Renal cortex interstitium (tissue), 11 donors: Measurements from ENCODE around the gene EIF2A. TPM values are rescaled to one million over a fixed set of nuclear protein-coding genes. Genes with fewer than 3 reads are reported as not detected.

Experiments
- DNase-seq, 11 donors: peaks; one replicate each; pipeline ENCODE4 v3.0.0-alpha.2; 2013; ENCODE audit warnings: low read depth in 9 of 11, low spot score in 4 of 11; ENCODE audit errors: extremely low read depth in 1 of 11
- polyA plus RNA-seq, 3 donors: library from polyadenylated mRNA; unstranded; fragments of 120-200 nt; gene quantifications; one replicate each; pipeline ENCODE4 v1.2.1, GENCODE V29; 2013; ENCODE audit not compliant: insufficient read length in 3 of 3

Gene EIF2A
- polyA plus RNA-seq, 3 donors, result 133 to 189 (median 185) TPM

- peak in 2 of 11 donors; percentile 17 to 31 for DNase-seq
Observed at GRCh38 chr3:150528354-150528797, 18.2 kb upstream of the EIF2A start.

- no peak for DNase-seq
Observed at GRCh38 chr3:150531775-150532174, 14.8 kb upstream of the EIF2A start.

DNA sequence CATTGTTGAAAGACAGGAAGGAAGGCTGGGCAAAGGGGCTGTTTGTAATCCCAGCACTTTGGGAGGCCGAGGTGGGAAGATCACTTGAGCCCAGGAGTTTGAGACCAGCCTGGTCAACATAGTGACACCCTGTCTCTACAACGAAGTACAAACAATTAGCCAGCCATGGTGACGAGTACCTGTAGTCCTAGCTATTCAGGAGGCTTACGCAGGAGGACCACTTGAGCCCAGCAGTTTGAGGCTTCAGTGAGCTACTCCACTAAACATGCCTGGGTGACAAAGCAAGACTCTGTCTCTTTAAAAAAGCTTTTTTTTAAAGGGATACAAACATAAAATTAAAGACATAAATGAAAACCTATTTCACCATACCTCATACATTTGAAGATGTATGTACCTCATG, 11.4 kb upstream of the EIF2A start:
- DNase-seq, result no peak

DNA sequence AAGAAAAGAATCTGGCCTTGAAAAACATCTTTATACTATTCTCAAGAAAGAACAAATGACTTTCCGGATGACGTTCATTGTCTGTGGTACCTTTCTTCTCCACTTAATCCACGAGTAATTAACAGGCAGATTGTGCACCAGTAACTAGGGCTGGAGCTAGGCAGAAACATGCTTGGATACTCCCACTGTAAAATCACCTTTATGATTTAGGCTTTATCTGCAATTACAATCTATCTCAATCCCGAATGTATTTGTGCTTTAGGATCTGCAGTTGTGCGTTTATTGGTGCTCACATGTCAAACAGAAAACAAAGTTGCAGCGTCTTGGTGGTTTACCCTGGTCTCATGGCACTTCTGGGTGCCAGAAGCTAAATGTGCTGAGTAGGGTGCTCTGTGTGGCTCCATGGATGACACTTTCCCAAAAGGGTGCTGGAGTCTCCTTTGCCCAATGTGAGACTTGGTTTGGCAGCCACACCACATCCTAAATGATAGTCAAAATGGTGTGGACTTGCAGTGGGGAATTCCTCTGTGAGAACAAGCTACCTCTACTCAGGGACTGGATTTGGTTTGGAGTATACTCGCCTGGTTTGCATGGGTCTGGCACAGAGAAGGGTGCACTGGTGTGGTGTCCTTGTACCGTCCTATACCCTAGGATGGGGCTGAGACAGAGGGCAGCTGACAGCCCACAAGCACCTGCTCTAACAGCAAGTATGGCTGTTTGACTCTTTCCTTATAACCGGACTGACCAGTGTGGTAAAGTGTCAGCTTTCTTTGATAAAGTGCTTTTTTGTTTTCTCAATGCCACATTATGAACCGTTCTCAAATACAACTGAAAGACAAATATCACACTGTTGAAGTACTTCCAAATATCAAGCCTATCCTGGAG, 8.0 kb upstream of the EIF2A start:
- DNase-seq, result no peak

DNA sequence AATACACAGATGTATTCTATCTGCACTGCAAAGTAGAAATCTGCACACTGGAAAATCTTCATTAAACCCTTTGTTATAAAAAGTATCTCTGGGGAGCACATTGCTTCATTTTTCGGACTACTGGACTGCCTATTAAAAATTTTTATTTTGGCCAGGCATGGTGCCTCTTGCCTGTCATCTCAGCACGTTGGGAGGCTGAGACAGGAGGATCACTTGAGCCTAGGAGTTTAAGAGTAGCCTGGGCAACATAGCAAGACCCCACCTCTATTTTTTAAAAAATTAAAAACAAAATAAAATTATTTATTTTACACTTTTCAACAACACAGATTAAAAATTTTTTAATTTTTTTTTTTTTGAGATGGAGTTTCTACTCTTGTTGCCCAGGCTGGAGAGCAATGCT, 6.3 kb upstream of the EIF2A start:
- no peak for DNase-seq

- no peak for DNase-seq
Observed at GRCh38 chr3:150540991-150541390, 5.6 kb upstream of the EIF2A start.

- no peak for DNase-seq
Observed at GRCh38 chr3:150543128-150543527, 3.5 kb upstream of the EIF2A start.

GRCh38 chr3:150543531-150543930, 3.1 kb upstream of the EIF2A start:
- no peak for DNase-seq

DNA sequence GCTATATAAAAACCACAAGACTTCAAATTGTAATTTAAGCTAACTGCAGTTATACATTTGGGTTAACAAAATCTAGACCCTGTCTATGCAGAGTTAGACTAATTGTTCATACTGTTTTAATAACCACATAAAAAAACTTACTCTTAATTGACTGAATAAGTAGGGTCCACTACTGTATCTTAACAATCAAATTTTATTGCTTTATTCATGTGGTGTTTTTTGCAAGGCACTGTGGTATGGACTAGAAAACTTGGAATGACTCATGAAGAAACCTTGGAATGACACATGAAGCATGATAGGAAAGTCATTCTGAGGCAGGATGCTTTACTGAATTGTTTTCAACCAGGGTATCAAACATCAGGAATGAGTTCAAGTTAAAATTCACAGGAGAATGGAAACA, 2.5 kb upstream of the EIF2A start:
- no peak for DNase-seq

DNA sequence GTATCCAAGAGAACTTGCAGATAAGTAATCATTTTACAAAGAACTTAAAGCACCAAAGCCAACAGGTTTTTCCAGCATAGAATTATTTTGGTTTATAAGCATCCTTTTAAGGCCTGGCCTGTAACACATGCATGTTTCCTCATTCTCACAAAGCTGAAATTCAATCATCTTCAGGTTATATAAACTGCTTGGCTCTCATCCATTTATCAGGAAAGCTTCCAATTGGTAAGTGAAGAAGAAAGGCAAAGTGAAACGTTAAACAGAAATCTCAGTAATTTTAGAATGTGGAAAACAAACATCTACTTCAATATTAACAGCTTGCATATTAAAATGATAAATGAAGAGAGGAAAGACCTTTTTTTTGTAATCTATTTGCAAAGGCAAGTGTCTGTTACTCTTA, 1.9 kb upstream of the EIF2A start:
- no peak for DNase-seq

GRCh38 chr3:150545419-150546225, 965 bp upstream of the EIF2A start:
- DNase-seq, result peak in 4 of 11 donors; percentile 17 to 43 (median 37)

GRCh38 chr3:150547045-150547741, 606 bp downstream of the EIF2A start:
- no peak for DNase-seq

DNA sequence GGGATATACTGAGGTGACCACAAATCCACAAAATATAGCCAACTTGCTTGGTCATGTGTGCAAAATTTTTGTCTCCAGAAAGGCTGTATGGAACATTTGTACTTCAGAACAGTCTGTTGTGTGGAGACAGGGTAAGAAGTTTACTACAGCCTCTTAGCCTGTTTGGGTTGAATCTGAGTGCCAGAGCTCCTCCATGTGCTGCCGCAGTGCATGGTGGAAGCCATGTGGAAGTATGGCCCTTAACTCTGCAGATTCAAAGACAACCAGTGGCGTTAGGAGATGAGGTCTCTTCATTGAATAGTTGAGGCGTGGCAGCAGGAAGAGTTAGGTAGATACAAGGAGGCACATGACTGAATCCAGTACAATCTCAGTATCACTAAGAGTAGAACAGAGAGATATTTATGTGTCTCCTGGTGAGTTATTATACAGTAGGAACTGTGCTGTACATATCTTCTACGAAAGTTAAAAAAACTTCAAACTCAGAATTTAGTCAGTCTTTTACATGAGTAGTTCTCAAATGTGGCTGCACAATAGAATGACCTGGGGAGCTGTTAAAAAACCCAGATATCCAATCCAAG, 9.4 kb downstream of the EIF2A start:
- no peak for DNase-seq

GRCh38 chr3:150556792-150557191, 10.2 kb downstream of the EIF2A start:
- no peak for DNase-seq

- DNase-seq, result no peak
Observed at GRCh38 chr3:150557725-150558124, 11.1 kb downstream of the EIF2A start.

DNA sequence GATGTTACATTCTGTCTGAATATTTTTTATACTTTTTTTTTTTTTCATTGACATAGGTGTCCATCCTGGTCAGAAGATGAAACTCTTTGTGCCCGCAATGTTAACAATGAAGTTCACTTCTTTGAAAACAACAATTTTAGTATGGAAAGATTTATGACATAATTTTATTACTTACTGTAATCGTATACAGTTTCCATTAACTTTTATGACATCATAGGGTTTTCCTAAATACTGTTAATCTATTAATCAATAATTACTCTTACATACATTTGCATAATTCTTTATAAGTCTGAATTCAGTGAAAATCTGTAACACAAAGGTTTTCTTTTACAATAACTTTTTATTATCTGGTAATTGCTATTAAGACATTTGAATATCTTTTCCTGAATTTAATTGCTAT, 17.7 kb downstream of the EIF2A start:
- DNase-seq, result no peak

DNA sequence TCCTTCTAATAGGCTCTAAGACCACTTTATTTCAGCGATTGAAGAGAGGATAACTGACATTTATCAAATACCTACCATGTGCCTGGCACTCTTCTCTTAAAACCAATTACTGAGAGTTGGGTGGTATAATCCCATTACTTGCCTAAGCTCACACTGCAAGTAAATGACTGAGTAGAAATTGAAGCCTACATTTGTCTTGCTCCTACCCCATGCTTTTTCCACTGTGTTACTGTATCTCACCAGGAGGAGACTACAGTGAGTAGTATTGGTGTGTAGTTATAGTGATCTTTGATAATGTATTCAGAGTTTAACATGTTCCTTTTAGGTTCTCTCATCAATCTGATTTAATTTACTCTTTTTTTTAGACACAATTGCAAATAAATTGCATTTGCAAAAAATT, 20.7 kb downstream of the EIF2A start:
- DNase-seq, result no peak

- no peak for DNase-seq
Observed at GRCh38 chr3:150577855-150578254, 31.3 kb downstream of the EIF2A start.

- DNase-seq, result no peak
Observed at GRCh38 chr3:150581174-150581573, 34.6 kb downstream of the EIF2A start.
